WTC11 (cell line): Measurements from ENCODE around the gene RSPO3.

ENCODE experiments used
- FOXJ3 ChIP-seq: sonication (generic); formaldehyde crosslinking; IDR thresholded peaks from 2 replicates; pipeline ENCODE4 v1.9.0; 2021; ENCODE audit warnings: missing genetic modification reagents, mild to moderate bottlenecking, borderline replicate concordance
- FOXK1 ChIP-seq: sonication (generic); formaldehyde crosslinking; IDR thresholded peaks from 2 replicates; pipeline ENCODE4 v1.8.0; 2022; ENCODE audit warnings: mild to moderate bottlenecking, moderate library complexity, missing genetic modification reagents
- MXD4 ChIP-seq: fragments of 250-450 bp; sonication (Bioruptor Pico); IDR thresholded peaks from 2 replicates; pipeline ENCODE4 v1.8.0; 2021; ENCODE audit warnings: mild to moderate bottlenecking, moderate library complexity, borderline replicate concordance
- NFE2L1 ChIP-seq: sonication (generic); formaldehyde crosslinking; IDR thresholded peaks from 2 replicates; pipeline ENCODE4 v1.8.1; 2023; ENCODE audit warnings: missing genetic modification reagents
- SOX15 ChIP-seq: fragments of 250-450 bp; sonication (Bioruptor Pico); IDR thresholded peaks from 2 replicates; pipeline ENCODE4 v1.9.0; 2021; ENCODE audit warnings: mild to moderate bottlenecking
- TP53 ChIP-seq: sonication (generic); formaldehyde crosslinking; IDR thresholded peaks from 2 replicates; pipeline ENCODE4 v1.8.1; 2023; ENCODE audit warnings: mild to moderate bottlenecking, missing genetic modification reagents
- TF ChIP-seq, protein P1 (sequence below): sonication (generic); formaldehyde crosslinking; IDR thresholded peaks from 2 replicates; pipeline ENCODE4 v1.8.1; 2023; ENCODE audit warnings: mild to moderate bottlenecking, missing genetic modification reagents, moderate library complexity
- TF ChIP-seq, protein P2 (sequence below): fragments of 200-600 bp; IDR thresholded peaks from 2 replicates; pipeline ENCODE4 v1.8.0; 2022; ENCODE audit warnings: antibody characterized with exemption
- TF ChIP-seq, protein P3 (sequence below): sonication (generic); formaldehyde crosslinking; conservative IDR thresholded peaks from 2 replicates; pipeline ENCODE4 v1.8.1; 2022; ENCODE audit warnings: mild to moderate bottlenecking, missing genetic modification reagents
- TF ChIP-seq, protein P4 (sequence below): sonication (generic); formaldehyde crosslinking; IDR thresholded peaks from 2 replicates; pipeline ENCODE4 v1.8.1; 2022; ENCODE audit warnings: low read depth, missing genetic modification reagents, borderline replicate concordance

DNA sequence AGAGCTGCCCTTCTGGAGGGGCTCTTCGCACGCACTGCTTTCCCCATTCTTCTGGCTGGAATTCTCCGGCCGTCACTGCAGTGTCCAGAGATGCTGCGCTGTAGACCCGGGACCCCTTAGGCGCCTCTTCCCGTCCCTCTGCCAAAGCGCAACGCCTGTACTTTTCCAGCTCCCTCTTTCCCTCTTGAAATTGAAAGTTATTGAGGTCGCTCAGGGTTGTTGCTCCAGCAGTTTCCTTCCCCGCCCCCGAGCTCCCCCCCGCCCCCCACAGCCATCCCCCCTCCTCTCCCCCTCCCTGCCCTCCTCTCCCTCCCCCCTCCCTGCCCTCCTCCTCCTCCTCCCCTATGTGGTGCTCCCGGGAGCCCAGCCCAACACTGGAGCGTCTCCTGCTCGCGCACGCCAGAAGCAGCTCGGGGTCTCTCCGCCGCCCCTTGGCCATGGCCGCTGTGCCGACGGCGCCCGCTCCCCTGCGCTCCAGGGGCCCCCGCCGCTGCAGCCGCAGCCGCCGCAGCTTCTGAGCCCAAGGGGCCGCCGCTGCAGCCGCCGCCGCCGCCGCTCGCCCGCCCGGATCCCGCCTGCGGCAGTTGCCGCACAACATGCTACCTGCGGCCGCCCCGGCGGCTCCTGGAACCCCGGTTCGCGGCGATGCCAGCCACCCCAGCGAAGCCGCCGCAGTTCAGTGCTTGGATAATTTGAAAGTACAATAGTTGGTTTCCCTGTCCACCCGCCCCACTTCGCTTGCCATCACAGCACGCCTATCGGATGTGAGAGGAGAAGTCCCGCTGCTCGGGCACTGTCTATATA lies at the start of gene RSPO3:
- TF ChIP-seq FOXJ3 (CRISPR knock-in tag) (no peak), MXD4 (CRISPR knock-in tag) (no peak), SOX15 (CRISPR knock-in tag) (no peak), FOXK1 (CRISPR knock-in tag) (no peak), NFE2L1 (CRISPR knock-in tag) (no peak), TP53 (no peak)
- TF ChIP-seq, protein P1, sequence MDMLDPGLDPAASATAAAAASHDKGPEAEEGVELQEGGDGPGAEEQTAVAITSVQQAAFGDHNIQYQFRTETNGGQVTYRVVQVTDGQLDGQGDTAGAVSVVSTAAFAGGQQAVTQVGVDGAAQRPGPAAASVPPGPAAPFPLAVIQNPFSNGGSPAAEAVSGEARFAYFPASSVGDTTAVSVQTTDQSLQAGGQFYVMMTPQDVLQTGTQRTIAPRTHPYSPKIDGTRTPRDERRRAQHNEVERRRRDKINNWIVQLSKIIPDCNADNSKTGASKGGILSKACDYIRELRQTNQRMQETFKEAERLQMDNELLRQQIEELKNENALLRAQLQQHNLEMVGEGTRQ = no peak
- TF ChIP-seq, protein P2, sequence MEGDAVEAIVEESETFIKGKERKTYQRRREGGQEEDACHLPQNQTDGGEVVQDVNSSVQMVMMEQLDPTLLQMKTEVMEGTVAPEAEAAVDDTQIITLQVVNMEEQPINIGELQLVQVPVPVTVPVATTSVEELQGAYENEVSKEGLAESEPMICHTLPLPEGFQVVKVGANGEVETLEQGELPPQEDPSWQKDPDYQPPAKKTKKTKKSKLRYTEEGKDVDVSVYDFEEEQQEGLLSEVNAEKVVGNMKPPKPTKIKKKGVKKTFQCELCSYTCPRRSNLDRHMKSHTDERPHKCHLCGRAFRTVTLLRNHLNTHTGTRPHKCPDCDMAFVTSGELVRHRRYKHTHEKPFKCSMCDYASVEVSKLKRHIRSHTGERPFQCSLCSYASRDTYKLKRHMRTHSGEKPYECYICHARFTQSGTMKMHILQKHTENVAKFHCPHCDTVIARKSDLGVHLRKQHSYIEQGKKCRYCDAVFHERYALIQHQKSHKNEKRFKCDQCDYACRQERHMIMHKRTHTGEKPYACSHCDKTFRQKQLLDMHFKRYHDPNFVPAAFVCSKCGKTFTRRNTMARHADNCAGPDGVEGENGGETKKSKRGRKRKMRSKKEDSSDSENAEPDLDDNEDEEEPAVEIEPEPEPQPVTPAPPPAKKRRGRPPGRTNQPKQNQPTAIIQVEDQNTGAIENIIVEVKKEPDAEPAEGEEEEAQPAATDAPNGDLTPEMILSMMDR = no peak
- TF ChIP-seq, protein P3, sequence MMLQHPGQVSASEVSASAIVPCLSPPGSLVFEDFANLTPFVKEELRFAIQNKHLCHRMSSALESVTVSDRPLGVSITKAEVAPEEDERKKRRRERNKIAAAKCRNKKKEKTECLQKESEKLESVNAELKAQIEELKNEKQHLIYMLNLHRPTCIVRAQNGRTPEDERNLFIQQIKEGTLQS = no peak
- TF ChIP-seq, protein P4, sequence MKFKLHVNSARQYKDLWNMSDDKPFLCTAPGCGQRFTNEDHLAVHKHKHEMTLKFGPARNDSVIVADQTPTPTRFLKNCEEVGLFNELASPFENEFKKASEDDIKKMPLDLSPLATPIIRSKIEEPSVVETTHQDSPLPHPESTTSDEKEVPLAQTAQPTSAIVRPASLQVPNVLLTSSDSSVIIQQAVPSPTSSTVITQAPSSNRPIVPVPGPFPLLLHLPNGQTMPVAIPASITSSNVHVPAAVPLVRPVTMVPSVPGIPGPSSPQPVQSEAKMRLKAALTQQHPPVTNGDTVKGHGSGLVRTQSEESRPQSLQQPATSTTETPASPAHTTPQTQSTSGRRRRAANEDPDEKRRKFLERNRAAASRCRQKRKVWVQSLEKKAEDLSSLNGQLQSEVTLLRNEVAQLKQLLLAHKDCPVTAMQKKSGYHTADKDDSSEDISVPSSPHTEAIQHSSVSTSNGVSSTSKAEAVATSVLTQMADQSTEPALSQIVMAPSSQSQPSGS (CRISPR knock-in tag) = no peak
